MCF 10A (cell line): ENCODE measurements around the gene PPP6R2. TPM values are rescaled to one million over a fixed set of nuclear protein-coding genes. Genes with fewer than 3 reads are reported as not detected.

Experiments used
- BruUV-seq: library from RNA; stranded (reverse); fragments of 400-500 nt; replicated peaks from 2 replicates; lab custom pipeline; 2021; lab: Mats Ljungman, UMichigan
- CTCF ChIA-PET: fragments of 300-600 bp; sonication (Branson Sonifier 250); formaldehyde crosslinking; extraction: SDS; loops from one replicate; lab custom pipeline; 2021; ENCODE audit warnings: antibody characterized with exemption, inconsistent platforms; lab: Yijun Ruan, JAX
- POLR2A ChIA-PET: fragments of 300-600, 350-650 bp; sonication (Branson Sonifier 250); formaldehyde crosslinking; extraction: SDS; loops from one replicate; lab custom pipeline; 2020; ENCODE audit warnings: antibody characterized with exemption, inconsistent platforms; lab: Yijun Ruan, JAX
- DNase-seq: peaks from one replicate; pipeline ENCODE4 v3.0.0-alpha.2; 2018; ENCODE audit not compliant: unreplicated experiment
- H3K27ac Mint-ChIP-seq: one replicate; pipeline ENCODE4 v1.8.0; 2022; ENCODE audit warnings: mild to moderate bottlenecking, low read depth, mixed read lengths; ENCODE audit not compliant: unreplicated experiment
- H3K27me3 Mint-ChIP-seq: one replicate; pipeline ENCODE4 v1.8.0; 2022; ENCODE audit warnings: mixed read lengths; ENCODE audit not compliant: insufficient read depth, unreplicated experiment
- H3K36me3 Mint-ChIP-seq: one replicate; pipeline ENCODE4 v1.8.0; 2022; ENCODE audit warnings: mild to moderate bottlenecking, moderate library complexity, mixed read lengths; ENCODE audit not compliant: insufficient read depth, unreplicated experiment
- H3K4me1 Mint-ChIP-seq: one replicate; pipeline ENCODE4 v1.8.0; 2022; ENCODE audit warnings: mixed read lengths; ENCODE audit not compliant: insufficient read depth, unreplicated experiment
- H3K4me3 Mint-ChIP-seq: one replicate; pipeline ENCODE4 v1.8.0; 2022; ENCODE audit warnings: mild to moderate bottlenecking, moderate library complexity, mixed read lengths; ENCODE audit not compliant: unreplicated experiment
- H3K9me3 Mint-ChIP-seq: one replicate; pipeline ENCODE4 v1.8.0; 2022; ENCODE audit warnings: mixed read lengths; ENCODE audit not compliant: unreplicated experiment
- intact Hi-C: fragments of 100-400 bp; cut with micrococcal nuclease; formaldehyde crosslinking; loops from 2 replicates; pipeline ENCODE4 v1.14.1; 2022
- total RNA-seq: library from RNA; stranded (reverse); gene quantifications from 2 replicates; pipeline ENCODE4 v1.2.3, GENCODE V29; 2022
- TF ChIP-seq, protein P1 (sequence below): fragments of 200-600 bp; IDR thresholded peaks from one replicate; pipeline ENCODE4 v1.8.0; 2022; ENCODE audit warnings: antibody characterized with exemption, mild to moderate bottlenecking; ENCODE audit not compliant: unreplicated experiment

Gene PPP6R2
- total RNA-seq, 1 experiment from 2014 or later = 30.1 TPM

DNA sequence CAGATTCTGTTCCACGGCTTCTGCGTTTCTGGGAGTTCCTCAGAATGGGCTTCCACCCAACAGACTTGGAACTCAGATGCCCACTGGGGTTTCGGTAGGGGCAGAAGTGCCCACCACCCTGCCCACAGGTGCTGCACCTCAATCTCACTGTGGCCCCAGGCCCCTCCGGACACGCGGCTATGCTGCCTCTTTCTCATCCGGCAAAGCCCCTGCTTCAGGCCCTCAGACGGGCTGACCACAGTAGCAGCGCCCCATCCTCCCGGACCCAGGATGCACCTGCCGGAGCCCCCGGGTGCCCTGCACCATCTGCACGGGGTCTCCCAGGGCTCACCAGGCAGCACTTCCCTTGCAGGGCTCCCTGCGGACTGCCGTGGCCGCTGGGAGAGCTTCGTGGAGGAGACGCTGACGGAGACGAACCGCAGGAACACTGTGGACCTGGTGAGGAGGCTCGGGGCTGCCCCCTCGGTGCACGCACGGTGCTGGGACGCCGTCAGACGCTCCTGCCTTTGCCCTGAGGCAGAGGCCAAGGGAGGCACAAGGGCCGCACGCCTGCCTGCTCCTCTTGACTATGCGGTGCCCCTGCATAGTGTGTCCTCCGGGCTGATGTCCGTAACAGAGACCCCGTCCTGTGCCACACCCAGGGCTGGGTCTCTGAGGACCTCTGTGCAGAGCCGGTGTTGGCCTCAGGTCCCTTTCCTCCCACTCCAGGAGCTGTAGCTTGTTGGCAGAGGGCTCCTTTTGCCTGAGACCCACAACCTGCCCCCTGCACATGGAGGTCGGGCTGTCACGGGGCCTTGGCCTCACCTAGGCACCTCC, 93.1 kb downstream of the PPP6R2 start:
- TF ChIP-seq, protein P1, sequence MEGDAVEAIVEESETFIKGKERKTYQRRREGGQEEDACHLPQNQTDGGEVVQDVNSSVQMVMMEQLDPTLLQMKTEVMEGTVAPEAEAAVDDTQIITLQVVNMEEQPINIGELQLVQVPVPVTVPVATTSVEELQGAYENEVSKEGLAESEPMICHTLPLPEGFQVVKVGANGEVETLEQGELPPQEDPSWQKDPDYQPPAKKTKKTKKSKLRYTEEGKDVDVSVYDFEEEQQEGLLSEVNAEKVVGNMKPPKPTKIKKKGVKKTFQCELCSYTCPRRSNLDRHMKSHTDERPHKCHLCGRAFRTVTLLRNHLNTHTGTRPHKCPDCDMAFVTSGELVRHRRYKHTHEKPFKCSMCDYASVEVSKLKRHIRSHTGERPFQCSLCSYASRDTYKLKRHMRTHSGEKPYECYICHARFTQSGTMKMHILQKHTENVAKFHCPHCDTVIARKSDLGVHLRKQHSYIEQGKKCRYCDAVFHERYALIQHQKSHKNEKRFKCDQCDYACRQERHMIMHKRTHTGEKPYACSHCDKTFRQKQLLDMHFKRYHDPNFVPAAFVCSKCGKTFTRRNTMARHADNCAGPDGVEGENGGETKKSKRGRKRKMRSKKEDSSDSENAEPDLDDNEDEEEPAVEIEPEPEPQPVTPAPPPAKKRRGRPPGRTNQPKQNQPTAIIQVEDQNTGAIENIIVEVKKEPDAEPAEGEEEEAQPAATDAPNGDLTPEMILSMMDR = no peak
- no peaks in the 10 kb centered on the region for H3K4me1 Mint-ChIP-seq
- ChIA-PET CTCF (interaction anchor here (1.0 kb wide), 1 partner anchor 61 kb away, joined by 3 read pairs; no protein-coding TSS in a partner anchor), POLR2A (interaction anchor here (0.8 to 1.2 kb wide), 2 partner anchors 8 to 17 kb away, joined by 3 to 4 read pairs; no protein-coding TSS in a partner anchor)
- H3K27me3 Mint-ChIP-seq = no peaks in the 10 kb centered on the region
- DNase-seq = no peak
- BruUV-seq = no TSS peak
- H3K27ac Mint-ChIP-seq = no peak overlapping the region
- no peaks in the 10 kb centered on the region for H3K9me3 Mint-ChIP-seq
- H3K36me3 Mint-ChIP-seq = peaks cover 48% of the 10 kb centered on the region
- intact Hi-C loops = no loop called here
- no peak overlapping the region for H3K4me3 Mint-ChIP-seq

DNA sequence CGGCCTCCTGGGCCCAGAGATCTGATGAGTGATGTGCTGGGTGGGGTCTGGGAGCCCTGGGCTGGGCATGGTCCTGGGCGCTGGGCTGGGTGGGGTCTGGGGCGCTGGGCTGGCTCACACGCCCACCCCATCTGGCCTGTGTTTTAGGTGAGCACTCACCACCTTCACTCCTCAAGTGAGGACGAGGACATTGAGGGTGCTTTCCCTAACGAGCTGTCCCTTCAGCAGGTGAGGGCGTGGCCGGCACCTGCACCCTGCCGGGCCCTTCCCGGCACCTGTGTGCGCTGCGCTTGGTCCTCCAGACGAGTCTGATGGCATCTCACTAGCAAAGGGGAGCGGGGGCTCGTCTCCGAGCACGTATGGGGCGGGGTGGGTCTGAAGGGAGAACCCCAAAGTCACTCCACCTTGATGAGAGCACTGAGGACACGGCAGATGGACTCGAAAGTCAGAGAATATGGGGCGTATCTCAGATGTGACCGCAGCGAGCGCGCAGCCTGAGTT, 93.8 kb downstream of the PPP6R2 start:
- Mint-ChIP-seq H3K4me1 (no peaks in the 10 kb centered on the region), H3K9me3 (no peaks in the 10 kb centered on the region), H3K4me3 (no peak overlapping the region), H3K27ac (no peak overlapping the region), H3K36me3 (peaks cover 50% of the 10 kb centered on the region), H3K27me3 (no peaks in the 10 kb centered on the region)
- intact Hi-C loops = no loop called here
- BruUV-seq = no TSS peak
- ChIA-PET POLR2A (no interaction called here), CTCF (interaction anchor here (0.6 to 0.7 kb wide), 2 partner anchors 84 to 136 kb away, joined by 3 read pairs; no protein-coding TSS in a partner anchor)
- TF ChIP-seq, protein P1 = no peak
- DNase-seq = no peak

DNA sequence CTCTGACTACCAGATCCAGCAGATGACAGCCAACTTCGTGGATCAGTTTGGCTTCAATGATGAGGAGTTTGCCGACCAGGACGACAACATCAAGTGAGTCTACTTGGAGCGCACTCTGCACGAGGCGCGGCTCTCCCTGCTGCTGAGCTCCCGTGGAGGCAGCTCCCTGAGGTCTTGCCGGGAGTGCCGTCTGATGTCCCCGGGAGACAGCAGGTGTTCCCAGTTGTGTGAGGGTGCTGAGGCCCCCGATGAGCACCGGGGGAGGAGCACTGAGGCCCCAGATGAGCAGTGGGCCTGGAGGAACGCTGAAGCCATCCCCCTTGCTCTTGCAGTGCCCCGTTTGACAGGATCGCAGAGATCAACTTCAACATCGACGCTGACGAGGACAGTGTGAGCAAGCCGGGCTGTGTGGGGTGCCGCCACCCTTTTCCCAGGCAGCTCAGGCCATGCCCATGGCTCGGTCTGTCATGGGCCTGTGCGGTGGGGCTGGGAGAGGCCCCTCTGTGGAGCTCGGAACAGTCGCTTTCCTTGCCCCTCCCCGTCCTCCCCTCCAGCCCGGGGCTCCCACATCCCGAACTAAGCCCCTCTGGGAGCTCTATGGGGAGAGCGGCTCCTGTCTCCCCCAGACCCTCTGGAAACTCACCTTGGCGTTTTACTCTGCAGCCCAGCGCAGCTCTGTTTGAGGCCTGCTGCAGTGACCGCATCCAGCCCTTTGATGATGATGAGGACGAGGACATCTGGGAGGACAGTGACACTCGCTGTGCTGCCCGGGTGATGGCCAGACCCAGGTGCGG, 94.6 kb downstream of the PPP6R2 start:
- intact Hi-C loops = no loop called here
- Mint-ChIP-seq H3K27me3 (no peaks in the 10 kb centered on the region), H3K9me3 (no peaks in the 10 kb centered on the region), H3K36me3 (peaks cover 57% of the 10 kb centered on the region), H3K4me3 (no peak overlapping the region), H3K27ac (no peak overlapping the region), H3K4me1 (no peaks in the 10 kb centered on the region)
- CTCF ChIA-PET = interaction anchor here (0.5 to 0.7 kb wide), 3 partner anchors 14 to 135 kb away, joined by 3 to 4 read pairs (median 3); no protein-coding TSS in a partner anchor
- DNase-seq = no peak
- no TSS peak for BruUV-seq
- POLR2A ChIA-PET = no interaction called here
- TF ChIP-seq, protein P1 = no peak
